HUDEP-2 (cell line): Measurements from ENCODE around the gene ULK2.
"Not testable (repeated sequence)": the region's sequence is repeated elsewhere in the genome, so short reads cannot be mapped to it uniquely, and the experiment has no call there.

Source experiments
- DNase-seq, 76 experiments: peaks; one replicate each; lab custom pipeline; 2025; ENCODE audit not compliant: unreplicated experiment in 76 of 76; lab: John Stamatoyannopoulos, UW

Gene ULK2

GRCh38 chr17:19769946-19770652 lies 97.6 kb downstream of the ULK2 start:
- no peak for DNase-seq

GRCh38 chr17:19768046-19768782 lies 99.5 kb downstream of the ULK2 start:
- no peak for DNase-seq

GRCh38 chr17:19766421-19767270 lies 101.1 kb downstream of the ULK2 start:
- DNase-seq, result peak in 59 of 76 experiments; percentile 4 to 75 (median 47)

- DNase-seq, result no peak
Observed at GRCh38 chr17:19766016-19766415, 101.7 kb downstream of the ULK2 start.

- not testable (repeated sequence) for DNase-seq
Observed at GRCh38 chr17:19763991-19764390, 103.7 kb downstream of the ULK2 start.

- no peak for DNase-seq
Observed at GRCh38 chr17:19763416-19763815, 104.3 kb downstream of the ULK2 start.

- peak in 46 of 76 experiments; percentile 4 to 66 (median 30) for DNase-seq
Observed at GRCh38 chr17:19762515-19762961, 105.2 kb downstream of the ULK2 start.

- no peak for DNase-seq
Observed at GRCh38 chr17:19760746-19761145, 107.0 kb downstream of the ULK2 start.

- no peak for DNase-seq
Observed at GRCh38 chr17:19759568-19760549, 107.9 kb downstream of the ULK2 start.

- no peak for DNase-seq
Observed at GRCh38 chr17:19757536-19758180, 110.1 kb downstream of the ULK2 start.

- DNase-seq, result no peak
Observed at GRCh38 chr17:19756546-19756945, 111.2 kb downstream of the ULK2 start.

- DNase-seq, result no peak
Observed at GRCh38 chr17:19755821-19756510, 111.8 kb downstream of the ULK2 start.

- no peak for DNase-seq
Observed at GRCh38 chr17:19755392-19755791, 112.3 kb downstream of the ULK2 start.

GRCh38 chr17:19753661-19754463 lies 113.9 kb downstream of the ULK2 start:
- DNase-seq, result peak in 10 of 76 experiments; percentile 1 to 16 (median 7)

GRCh38 chr17:19753051-19753509 lies 114.7 kb downstream of the ULK2 start:
- DNase-seq, result peak in 39 of 76 experiments; percentile 4 to 64 (median 33)

GRCh38 chr17:19752216-19753050 lies 115.3 kb downstream of the ULK2 start:
- no peak for DNase-seq

GRCh38 chr17:19750835-19751234 lies 116.9 kb downstream of the ULK2 start:
- no peak for DNase-seq
